A673 (cell line): Measurements from ENCODE around the gene VPS52. TPM values are rescaled to one million over a fixed set of nuclear protein-coding genes. Genes with fewer than 3 reads are reported as not detected.

Experiments
- BruUV-seq: library from RNA; stranded (reverse); fragments of 400-500 nt; replicated peaks from 2 replicates; lab custom pipeline; 2021; lab: Mats Ljungman, UMichigan
- CTCF ChIA-PET: fragments of 300-600 bp; sonication (Branson Sonifier 250); formaldehyde crosslinking; loops from one replicate; lab custom pipeline; 2022; ENCODE audit warnings: antibody characterized with exemption; lab: Charles Lee
- POLR2A ChIA-PET: fragments of 300-600 bp; sonication (Branson Sonifier 250); formaldehyde crosslinking; loops from one replicate; lab custom pipeline; 2022; ENCODE audit warnings: antibody characterized with exemption; ENCODE audit not compliant: low non-redundant PET; lab: Charles Lee
- DNase-seq: peaks from one replicate; pipeline ENCODE4 v3.0.0-alpha.2; 2015; ENCODE audit warnings: low spot score
- H3K27ac ChIP-seq: fragments of 200-600 bp; sonication (generic); 2 replicates; pipeline ENCODE4 v1.5.1; 2016; ENCODE audit warnings: mixed run types, low read depth, mild to moderate bottlenecking, mixed read lengths, antibody characterized with exemption, low read length; ENCODE audit not compliant: poor library complexity, severe bottlenecking
- H3K27me3 ChIP-seq: fragments of 200-600 bp; sonication (generic); replicated peaks from 2 replicates; pipeline ENCODE4 v1.6.1; 2017; ENCODE audit warnings: mixed run types, low read depth, mild to moderate bottlenecking, mixed read lengths, antibody characterized with exemption, low read length; ENCODE audit not compliant: insufficient read depth, poor library complexity
- H3K36me3 ChIP-seq: fragments of 200-600 bp; sonication (generic); 2 replicates; pipeline ENCODE4 v1.6.1; 2016; ENCODE audit warnings: mixed run types, mild to moderate bottlenecking, mixed read lengths, antibody characterized with exemption, low read length; ENCODE audit not compliant: insufficient read depth, poor library complexity, severe bottlenecking
- H3K4me1 ChIP-seq: fragments of 200-600 bp; sonication (generic); 2 replicates; pipeline ENCODE4 v1.6.1; 2017; ENCODE audit warnings: mixed run types, mild to moderate bottlenecking, mixed read lengths, antibody characterized with exemption, low read length; ENCODE audit not compliant: insufficient read depth, poor library complexity, severe bottlenecking
- H3K4me3 ChIP-seq: fragments of 200-600 bp; sonication (generic); 2 replicates; pipeline ENCODE4 v1.5.1; 2016; ENCODE audit warnings: low read depth, mixed run types, mild to moderate bottlenecking, mixed read lengths, low read length; ENCODE audit not compliant: poor library complexity, severe bottlenecking
- H3K9me3 ChIP-seq: fragments of 200-600 bp; sonication (generic); 2 replicates; pipeline ENCODE4 v1.6.1; 2016; ENCODE audit warnings: mixed run types, low read depth, mild to moderate bottlenecking, mixed read lengths, antibody characterized with exemption, low read length; ENCODE audit not compliant: poor library complexity, severe bottlenecking
- CTCF ChIP-seq: fragments of 300-800, 200-600 bp; sonication (generic); conservative IDR thresholded peaks from 2 replicates; pipeline ENCODE4 v1.5.1; 2017; ENCODE audit warnings: low read depth, mild to moderate bottlenecking, antibody characterized with exemption, low read length, moderate library complexity, mixed read lengths
- EZH2 ChIP-seq: fragments of 200-600 bp; sonication (generic); IDR thresholded peaks from 2 replicates; pipeline ENCODE4 v1.6.1; 2017; ENCODE audit warnings: borderline replicate concordance, low read depth, mild to moderate bottlenecking, mixed read lengths, antibody characterized with exemption, low read length; ENCODE audit not compliant: poor library complexity, severe bottlenecking
- intact Hi-C: fragments of 100-400 bp; cut with micrococcal nuclease; formaldehyde crosslinking; loops from one replicate; pipeline ENCODE4 v1.10.0; 2022; ENCODE audit not compliant: unreplicated experiment
- total RNA-seq: library from RNA; stranded (reverse); gene quantifications from 2 replicates; pipeline ENCODE4 v1.2.3, GENCODE V29; 2021

The VPS52 gene
- total RNA-seq, 1 experiment from 2014 or later = 58.2 TPM

DNA sequence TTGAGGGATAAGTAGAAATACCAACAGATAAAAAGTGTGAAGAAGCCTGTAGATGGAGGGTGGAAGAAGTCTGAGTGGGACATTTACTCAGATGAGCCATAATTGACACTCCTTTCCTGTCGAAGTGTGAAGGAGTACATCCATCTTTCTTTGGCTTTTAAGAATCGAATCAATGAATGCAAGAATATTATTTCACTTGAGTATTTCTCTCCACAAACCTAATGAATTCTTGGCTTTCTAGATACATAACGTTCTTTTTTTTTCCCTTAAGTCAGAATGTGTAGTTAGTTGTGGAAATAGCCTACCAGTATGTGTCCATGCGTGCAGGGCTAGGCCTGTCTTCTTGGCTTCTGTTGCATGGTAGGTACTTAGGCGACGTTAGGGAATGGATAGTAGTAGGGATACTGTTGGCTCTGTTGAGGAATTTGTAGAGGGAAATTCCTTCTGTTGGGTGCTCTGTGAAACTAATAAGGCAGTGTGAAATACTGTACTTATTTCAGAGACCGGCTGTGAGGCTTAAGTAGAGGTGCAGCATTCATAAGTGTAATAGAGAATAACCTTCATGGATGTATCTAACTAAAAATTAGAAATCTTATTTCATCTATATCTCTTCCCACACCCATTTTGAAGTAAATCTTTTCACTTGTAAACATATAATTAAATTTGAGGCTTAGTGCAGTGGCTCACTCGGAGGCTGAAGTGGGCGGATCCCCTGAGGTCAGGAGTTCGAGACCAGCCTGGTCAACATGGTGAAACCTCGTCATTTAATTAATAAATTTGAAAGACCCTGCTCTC is 1.6 kb upstream of the VPS52 start:
- peaks cover 55% of the 10 kb centered on the region for H3K36me3 ChIP-seq
- BruUV-seq = no TSS peak
- POLR2A ChIA-PET = no interaction called here

DNA sequence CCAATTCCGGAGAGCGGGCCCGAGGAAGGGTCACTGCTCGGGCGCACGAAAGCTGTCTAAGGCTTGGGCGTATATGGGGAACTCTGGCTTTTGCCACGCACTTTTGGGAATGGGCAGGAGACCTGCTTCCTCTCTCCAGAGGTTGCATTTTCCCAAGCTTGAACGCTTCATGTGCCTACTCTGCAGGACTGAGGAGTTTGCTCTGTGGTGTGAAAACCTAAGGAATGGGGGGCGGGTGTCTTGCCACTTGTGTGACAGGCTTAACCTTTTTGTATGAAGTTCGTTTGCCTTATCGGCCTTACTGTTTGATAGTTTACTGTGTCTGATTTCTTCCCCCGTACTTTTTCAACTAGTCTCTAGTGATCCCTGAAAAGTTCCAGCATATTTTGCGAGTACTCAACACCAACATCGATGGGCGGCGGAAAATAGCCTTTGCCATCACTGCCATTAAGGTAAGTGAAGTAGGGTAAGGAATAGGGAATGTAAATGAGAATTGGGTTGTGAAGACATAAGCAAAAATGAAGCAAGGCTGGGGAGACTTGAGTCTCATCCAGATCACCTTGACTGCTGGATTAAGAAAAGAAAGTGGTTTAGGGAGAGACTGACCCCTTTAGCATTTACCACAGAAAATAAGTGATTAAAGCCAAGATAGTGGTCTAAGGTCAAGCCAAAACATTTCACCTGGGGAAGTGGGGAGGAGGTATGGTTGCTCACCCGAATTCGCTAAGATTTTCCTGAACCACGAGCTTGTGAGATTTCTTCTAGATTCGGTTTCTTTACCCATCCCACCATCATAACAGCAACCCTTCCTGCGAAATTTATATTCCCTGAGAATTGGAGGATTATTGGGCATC is 826 bp upstream of the VPS52 start:
- POLR2A ChIA-PET = no interaction called here
- TF ChIP-seq CTCF (no peak), EZH2 (no peak)
- CTCF ChIA-PET = no interaction called here
- Histone ChIP-seq H3K36me3 (peaks cover 61% of the 10 kb centered on the region), H3K9me3 (no peaks in the 10 kb centered on the region), H3K4me1 (peaks cover 40% of the 10 kb centered on the region), H3K4me3 (peak overlapping the region; percentile 68), H3K27ac (peak overlapping the region; percentile 99), H3K27me3 (no peaks in the 10 kb centered on the region)
- intact Hi-C loops = no loop called here
- no peak for DNase-seq
- BruUV-seq = TSS peak; percentile 74

More for the DNA sequence above, 1.6 kb upstream of the VPS52 start:
- CTCF ChIA-PET = no interaction called here
- Histone ChIP-seq H3K4me1 (peaks cover 40% of the 10 kb centered on the region), H3K27me3 (no peaks in the 10 kb centered on the region), H3K9me3 (no peaks in the 10 kb centered on the region), H3K4me3 (peak overlapping the region; percentile 68), H3K27ac (peak overlapping the region; percentile 99)
- TF ChIP-seq EZH2 = no peak
- no peak for TF ChIP-seq CTCF
- intact Hi-C loops = no loop called here
- no peak for DNase-seq

- H3K4me3 ChIP-seq = peak overlapping the region; percentile 68
- TF ChIP-seq EZH2 (no peak), CTCF (no peak)
- no peaks in the 10 kb centered on the region for H3K27me3 ChIP-seq
- BruUV-seq = TSS peak; percentile 82
- intact Hi-C loops = no loop called here
- H3K36me3 ChIP-seq = peaks cover 67% of the 10 kb centered on the region
- ChIA-PET POLR2A (interaction anchor here (0.8 to 1.0 kb wide), 2 partner anchors 18 to 47 kb away, joined by 3 to 4 read pairs; partner anchors contain the start of genes WDR46 and ZBTB22), CTCF (no interaction called here)
- peaks cover 31% of the 10 kb centered on the region for H3K4me1 ChIP-seq
- H3K9me3 ChIP-seq = no peaks in the 10 kb centered on the region
- peak overlapping the region; percentile 99 for H3K27ac ChIP-seq
- DNase-seq = no peak
Observed at GRCh38 chr6:33271117-33271467, 584 bp downstream of the VPS52 start.
